Muscle layer of duodenum (tissue), 2 donors: ENCODE measurements around the gene TSPAN9.
"Not testable (repeated sequence)": the region's sequence is repeated elsewhere in the genome, so short reads cannot be mapped to it uniquely, and the experiment has no call there.

ENCODE experiments used
- H3K27ac ChIP-seq: one replicate; pipeline ENCODE4 v1.7.0; 2013; ENCODE audit warnings: mild to moderate bottlenecking, low read length
- H3K27me3 ChIP-seq: one replicate; pipeline ENCODE4 v1.7.0; 2013; ENCODE audit warnings: low read depth, mild to moderate bottlenecking, control low read depth, low read length
- H3K36me3 ChIP-seq, 2 donors: one replicate each; pipeline ENCODE4 v1.7.0; 2013; ENCODE audit warnings: low read length in 2 of 2, control low read depth in 1 of 2, mild to moderate bottlenecking in 1 of 2; ENCODE audit not compliant: insufficient read depth in 2 of 2, control insufficient read depth in 1 of 2
- H3K4me1 ChIP-seq, 2 donors: one replicate each; pipeline ENCODE4 v1.7.0; 2013; ENCODE audit warnings: low read length in 2 of 2, mild to moderate bottlenecking in 2 of 2, control low read depth in 1 of 2, moderate library complexity in 1 of 2; ENCODE audit not compliant: insufficient read depth in 2 of 2, control insufficient read depth in 1 of 2
- H3K4me3 ChIP-seq, 2 donors: one replicate each; pipeline ENCODE4 v1.7.0; 2013; ENCODE audit warnings: low read length in 2 of 2, low read depth in 1 of 2, mild to moderate bottlenecking in 1 of 2
- H3K9me3 ChIP-seq, 2 donors: one replicate each; pipeline ENCODE4 v1.7.0; 2013; ENCODE audit warnings: low read length in 2 of 2, control low read depth in 1 of 2, mild to moderate bottlenecking in 1 of 2; ENCODE audit not compliant: control insufficient read depth in 1 of 2
- donor health status: healthy.

Gene TSPAN9

GRCh38 chr12:3061501-3062215 lies 15.5 kb upstream of the TSPAN9 start:
- Histone ChIP-seq H3K4me3 (no peak overlapping the region), H3K27me3 (no peaks in the 10 kb centered on the region), H3K36me3 (no peaks in the 10 kb centered on the region), H3K4me1 (no peaks in the 10 kb centered on the region), H3K27ac (no peak overlapping the region), H3K9me3 (peaks cover 0 to 3% of the 10 kb centered on the region in 2 donors)

GRCh38 chr12:3065300-3065699 lies 11.9 kb upstream of the TSPAN9 start:
- Histone ChIP-seq H3K27me3 (no peaks in the 10 kb centered on the region), H3K36me3 (no peaks in the 10 kb centered on the region), H3K9me3 (peaks cover 0 to 3% of the 10 kb centered on the region in 2 donors), H3K4me1 (no peaks in the 10 kb centered on the region), H3K27ac (no peak overlapping the region), H3K4me3 (no peak overlapping the region)

GRCh38 chr12:3065846-3066245 lies 11.3 kb upstream of the TSPAN9 start:
- H3K4me3 ChIP-seq, H3K4me1 ChIP-seq, H3K27ac ChIP-seq, H3K27me3 ChIP-seq, H3K36me3 ChIP-seq, H3K9me3 ChIP-seq: not testable (repeated sequence)

GRCh38 chr12:3069714-3070113 lies 7.5 kb upstream of the TSPAN9 start:
- Histone ChIP-seq H3K27me3 (no peaks in the 10 kb centered on the region), H3K9me3 (no peaks in the 10 kb centered on the region), H3K36me3 (no peaks in the 10 kb centered on the region), H3K27ac (no peak overlapping the region), H3K4me3 (no peak overlapping the region), H3K4me1 (peaks cover 0 to 11% of the 10 kb centered on the region in 2 donors)

- Histone ChIP-seq H3K27me3 (no peaks in the 10 kb centered on the region), H3K9me3 (no peaks in the 10 kb centered on the region), H3K4me3 (no peak overlapping the region), H3K4me1 (peaks cover 0 to 11% of the 10 kb centered on the region in 2 donors), H3K36me3 (no peaks in the 10 kb centered on the region), H3K27ac (no peak overlapping the region)
Measured at GRCh38 chr12:3071107-3071506, 6.1 kb upstream of the TSPAN9 start.

GRCh38 chr12:3071710-3072109 lies 5.5 kb upstream of the TSPAN9 start:
- no peaks in the 10 kb centered on the region for H3K36me3 ChIP-seq
- no peaks in the 10 kb centered on the region for H3K27me3 ChIP-seq
- no peaks in the 10 kb centered on the region for H3K9me3 ChIP-seq
- H3K27ac ChIP-seq = no peak overlapping the region
- H3K4me3 ChIP-seq = no peak overlapping the region
- peaks cover 0 to 11% of the 10 kb centered on the region in 2 donors for H3K4me1 ChIP-seq

- peaks cover 0 to 18% of the 10 kb centered on the region in 2 donors for H3K4me1 ChIP-seq
Measured at GRCh38 chr12:3073438-3074250, 3.5 kb upstream of the TSPAN9 start.

GRCh38 chr12:3075315-3075714 lies 1.9 kb upstream of the TSPAN9 start:
- no peak overlapping the region for H3K4me3 ChIP-seq
- no peaks in the 10 kb centered on the region for H3K9me3 ChIP-seq
- H3K27ac ChIP-seq = no peak overlapping the region
- H3K36me3 ChIP-seq = no peaks in the 10 kb centered on the region
- H3K4me1 ChIP-seq = peaks cover 0 to 21% of the 10 kb centered on the region in 2 donors
- H3K27me3 ChIP-seq = no peaks in the 10 kb centered on the region

More at GRCh38 chr12:3073438-3074250, 3.5 kb upstream of the TSPAN9 start:
- Histone ChIP-seq H3K27me3 (no peaks in the 10 kb centered on the region), H3K4me3 (no peak overlapping the region), H3K36me3 (no peaks in the 10 kb centered on the region), H3K9me3 (no peaks in the 10 kb centered on the region), H3K27ac (peak overlapping the region; percentile 12)

GRCh38 chr12:3077572-3078081 lies 448 bp downstream of the TSPAN9 start:
- Histone ChIP-seq H3K4me1 (peaks cover 0 to 21% of the 10 kb centered on the region in 2 donors), H3K4me3 (peak overlapping the region; percentile 61 to 65), H3K36me3 (no peaks in the 10 kb centered on the region), H3K27ac (peak overlapping the region; percentile 27), H3K27me3 (no peaks in the 10 kb centered on the region), H3K9me3 (no peaks in the 10 kb centered on the region)

GRCh38 chr12:3078086-3078820 lies 1.1 kb downstream of the TSPAN9 start:
- Histone ChIP-seq H3K27me3 (no peaks in the 10 kb centered on the region), H3K4me1 (peaks cover 0 to 17% of the 10 kb centered on the region in 2 donors), H3K4me3 (peak overlapping the region; percentile 61 to 65), H3K9me3 (no peaks in the 10 kb centered on the region), H3K36me3 (no peaks in the 10 kb centered on the region), H3K27ac (peak overlapping the region; percentile 27)

GRCh38 chr12:3081091-3081490 lies 3.9 kb downstream of the TSPAN9 start:
- Histone ChIP-seq H3K9me3 (no peaks in the 10 kb centered on the region), H3K4me3 (no peak overlapping the region), H3K4me1 (peaks cover 0 to 16% of the 10 kb centered on the region in 2 donors), H3K36me3 (no peaks in the 10 kb centered on the region), H3K27me3 (no peaks in the 10 kb centered on the region), H3K27ac (no peak overlapping the region)
